HepG2 (cell line): ENCODE data around the gene PRSS36. TPM values are rescaled to one million over a fixed set of nuclear protein-coding genes. Genes with fewer than 3 reads are reported as not detected.

ENCODE experiments used
- MTF2 ChIP-seq: sonication (generic); formaldehyde crosslinking; IDR thresholded peaks from 2 replicates; pipeline ENCODE4 v1.5.0; 2020; ENCODE audit warnings: missing genetic modification reagents, borderline replicate concordance
- RARG ChIP-seq: sonication (generic); formaldehyde crosslinking; IDR thresholded peaks from 2 replicates; pipeline ENCODE4 v1.4.0; 2020; ENCODE audit warnings: low read depth, mild to moderate bottlenecking, missing genetic modification reagents
- TEAD3 ChIP-seq: optimal IDR thresholded peaks from 2 replicates; pipeline ENCODE3; 2016; ENCODE audit warnings: borderline replicate concordance
- THRA ChIP-seq: sonication (generic); formaldehyde crosslinking; IDR thresholded peaks from 2 replicates; pipeline ENCODE4 v1.4.0; 2020; ENCODE audit warnings: missing genetic modification reagents, borderline replicate concordance
- TRAFD1 ChIP-seq: sonication (generic); formaldehyde crosslinking; IDR thresholded peaks from 2 replicates; pipeline ENCODE4 v1.5.1; 2020; ENCODE audit warnings: missing genetic modification reagents, mild to moderate bottlenecking, borderline replicate concordance
- ZSCAN30 ChIP-seq: sonication (generic); formaldehyde crosslinking; IDR thresholded peaks from 2 replicates; pipeline ENCODE4 v1.5.0; 2020; ENCODE audit warnings: mild to moderate bottlenecking, missing genetic modification reagents
- polyA plus RNA-seq, 8 experiments: library from polyadenylated mRNA; depleted of rRNA in 3 of 8; stranded (reverse) in 7 of 8; unstranded in 1 of 8; fragments of >200 nt; fragmentation: Illumina TruSeq in 4 of 8; extraction: Trizol in 4 of 8; gene quantifications; 2 replicates each; pipeline versions ENCODE4 v1.2.1 to v1.2.3, GENCODE V29; 2011 to 2016; ENCODE audit warnings: low read depth in 4 of 8, missing spikeins in 1 of 8, mixed read lengths in 1 of 8; ENCODE audit not compliant: insufficient read depth in 1 of 8
- total RNA-seq, 5 experiments: library from RNA; depleted of rRNA; stranded (reverse); fragments of >200 nt; fragmentation: Illumina TruSeq; extraction: Trizol; gene quantifications; 2 replicates each; pipeline ENCODE4 v1.2.3, GENCODE V29; 2016; ENCODE audit warnings: low read depth in 1 of 5
- TF ChIP-seq, protein P1 (sequence below): sonication (generic); formaldehyde crosslinking; IDR thresholded peaks from 2 replicates; pipeline ENCODE4 v1.4.0; 2020; ENCODE audit warnings: missing genetic modification reagents, mild to moderate bottlenecking, borderline replicate concordance
- TF ChIP-seq, protein P2 (sequence below): sonication (generic); formaldehyde crosslinking; IDR thresholded peaks from 2 replicates; pipeline ENCODE4 v1.4.0; 2020; ENCODE audit warnings: missing genetic modification reagents, borderline replicate concordance
- TF ChIP-seq, protein P3 (sequence below): sonication (generic); formaldehyde crosslinking; IDR thresholded peaks from 2 replicates; pipeline ENCODE4 v1.8.1; 2023; ENCODE audit warnings: mild to moderate bottlenecking, moderate library complexity, missing genetic modification reagents

Gene PRSS36
- total and polyA plus RNA-seq, 2 of the 13 experiments (the other 11 are each of a cell fraction or from before 2014, with no cell fraction given): 1.5 to 2.1 TPM

GRCh38 chr16:31179747-31180459 lies 30.0 kb upstream of the PRSS36 start, which contains the start of gene FUS (continued):
- TF ChIP-seq, protein P1, sequence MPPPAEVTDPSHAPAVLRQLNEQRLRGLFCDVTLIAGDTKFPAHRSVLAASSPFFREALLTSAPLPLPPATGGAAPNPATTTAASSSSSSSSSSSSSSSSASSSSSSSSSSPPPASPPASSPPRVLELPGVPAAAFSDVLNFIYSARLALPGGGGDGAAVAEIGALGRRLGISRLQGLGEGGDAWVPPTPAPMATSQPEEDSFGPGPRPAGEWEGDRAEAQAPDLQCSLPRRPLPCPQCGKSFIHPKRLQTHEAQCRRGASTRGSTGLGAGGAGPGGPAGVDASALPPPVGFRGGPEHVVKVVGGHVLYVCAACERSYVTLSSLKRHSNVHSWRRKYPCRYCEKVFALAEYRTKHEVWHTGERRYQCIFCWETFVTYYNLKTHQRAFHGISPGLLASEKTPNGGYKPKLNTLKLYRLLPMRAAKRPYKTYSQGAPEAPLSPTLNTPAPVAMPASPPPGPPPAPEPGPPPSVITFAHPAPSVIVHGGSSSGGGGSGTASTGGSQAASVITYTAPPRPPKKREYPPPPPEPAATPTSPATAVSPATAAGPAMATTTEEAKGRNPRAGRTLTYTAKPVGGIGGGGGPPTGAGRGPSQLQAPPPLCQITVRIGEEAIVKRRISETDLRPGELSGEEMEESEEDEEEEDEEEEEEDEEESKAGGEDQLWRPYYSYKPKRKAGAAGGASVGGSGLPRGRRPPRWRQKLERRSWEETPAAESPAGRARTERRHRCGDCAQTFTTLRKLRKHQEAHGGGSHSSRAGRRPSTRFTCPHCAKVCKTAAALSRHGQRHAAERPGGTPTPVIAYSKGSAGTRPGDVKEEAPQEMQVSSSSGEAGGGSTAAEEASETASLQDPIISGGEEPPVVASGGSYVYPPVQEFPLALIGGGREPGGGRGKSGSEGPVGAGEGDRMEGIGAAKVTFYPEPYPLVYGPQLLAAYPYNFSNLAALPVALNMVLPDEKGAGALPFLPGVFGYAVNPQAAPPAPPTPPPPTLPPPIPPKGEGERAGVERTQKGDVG (CRISPR knock-in tag): peak; percentile 11; the same call in 1 of the 2 replicates
- TF ChIP-seq ZSCAN30 (CRISPR knock-in tag): peak; percentile 98
- TF ChIP-seq TRAFD1 (CRISPR knock-in tag): no peak
- TF ChIP-seq, protein P2, sequence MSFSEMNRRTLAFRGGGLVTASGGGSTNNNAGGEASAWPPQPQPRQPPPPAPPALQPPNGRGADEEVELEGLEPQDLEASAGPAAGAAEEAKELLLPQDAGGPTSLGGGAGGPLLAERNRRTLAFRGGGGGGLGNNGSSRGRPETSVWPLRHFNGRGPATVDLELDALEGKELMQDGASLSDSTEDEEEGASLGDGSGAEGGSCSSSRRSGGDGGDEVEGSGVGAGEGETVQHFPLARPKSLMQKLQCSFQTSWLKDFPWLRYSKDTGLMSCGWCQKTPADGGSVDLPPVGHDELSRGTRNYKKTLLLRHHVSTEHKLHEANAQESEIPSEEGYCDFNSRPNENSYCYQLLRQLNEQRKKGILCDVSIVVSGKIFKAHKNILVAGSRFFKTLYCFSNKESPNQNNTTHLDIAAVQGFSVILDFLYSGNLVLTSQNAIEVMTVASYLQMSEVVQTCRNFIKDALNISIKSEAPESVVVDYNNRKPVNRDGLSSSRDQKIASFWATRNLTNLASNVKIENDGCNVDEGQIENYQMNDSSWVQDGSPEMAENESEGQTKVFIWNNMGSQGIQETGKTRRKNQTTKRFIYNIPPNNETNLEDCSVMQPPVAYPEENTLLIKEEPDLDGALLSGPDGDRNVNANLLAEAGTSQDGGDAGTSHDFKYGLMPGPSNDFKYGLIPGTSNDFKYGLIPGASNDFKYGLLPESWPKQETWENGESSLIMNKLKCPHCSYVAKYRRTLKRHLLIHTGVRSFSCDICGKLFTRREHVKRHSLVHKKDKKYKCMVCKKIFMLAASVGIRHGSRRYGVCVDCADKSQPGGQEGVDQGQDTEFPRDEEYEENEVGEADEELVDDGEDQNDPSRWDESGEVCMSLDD: peak; percentile 84
- peak; percentile 77 for TF ChIP-seq TEAD3 (CRISPR knock-in tag)
- TF ChIP-seq THRA (CRISPR knock-in tag): peak; percentile 83
- no peak; the same call in 1 of the 2 replicates for TF ChIP-seq MTF2 (CRISPR knock-in tag)
- TF ChIP-seq, protein P3, sequence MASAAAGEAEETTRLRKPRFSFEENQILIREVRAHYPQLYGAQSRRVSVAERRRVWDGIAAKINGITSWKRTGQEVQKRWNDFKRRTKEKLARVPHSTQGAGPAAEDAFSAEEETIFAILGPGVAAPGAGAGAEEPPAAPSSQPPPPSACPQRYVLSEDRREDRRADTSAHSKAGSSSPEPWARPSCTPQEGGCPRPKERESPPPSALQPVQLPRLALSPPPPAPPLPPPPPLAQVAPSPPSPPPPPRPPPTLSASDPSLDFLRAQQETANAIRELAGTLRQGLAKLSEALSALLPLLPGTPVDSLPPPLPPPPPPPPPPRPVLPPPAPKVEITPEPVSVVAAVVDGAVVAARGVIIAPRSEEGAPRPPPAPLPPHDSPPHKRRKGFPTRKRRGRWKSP (CRISPR knock-in tag): peak; percentile 92
- 0 out of 2 replicates have a peak, but pooled peaks have one; percentile 79 for TF ChIP-seq RARG (CRISPR knock-in tag)
